Mucosa of rectum (tissue), 2 donors: ENCODE measurements around the gene BACE2.

Source experiments
- H3K27ac ChIP-seq, 2 donors: one replicate each; pipeline ENCODE4 v1.7.0; 2013; ENCODE audit warnings: inconsistent platforms in 2 of 2, low read depth in 2 of 2, low read length in 2 of 2
- H3K27me3 ChIP-seq, 2 donors: one replicate each; pipeline ENCODE4 v1.7.0; 2013; ENCODE audit warnings: low read length in 2 of 2; ENCODE audit not compliant: control insufficient read depth in 2 of 2, insufficient read depth in 2 of 2
- H3K36me3 ChIP-seq, 2 donors: one replicate each; pipeline ENCODE4 v1.7.0; 2013; ENCODE audit warnings: low read length in 2 of 2; ENCODE audit not compliant: control insufficient read depth in 2 of 2, insufficient read depth in 2 of 2
- H3K4me1 ChIP-seq, 2 donors: one replicate each; pipeline ENCODE4 v1.7.0; 2013; ENCODE audit warnings: low read length in 2 of 2, mild to moderate bottlenecking in 1 of 2; ENCODE audit not compliant: control insufficient read depth in 2 of 2, insufficient read depth in 2 of 2
- H3K4me3 ChIP-seq, 2 donors: one replicate each; pipeline ENCODE4 v1.7.0; 2013; ENCODE audit warnings: low read length in 2 of 2
- H3K9ac ChIP-seq, 2 donors: one replicate each; pipeline ENCODE4 v1.7.0; 2013; ENCODE audit warnings: low read length in 2 of 2, low read depth in 1 of 2, mild to moderate bottlenecking in 1 of 2
- H3K9me3 ChIP-seq, 2 donors: one replicate each; pipeline ENCODE4 v1.7.0; 2013; ENCODE audit warnings: low read length in 2 of 2; ENCODE audit not compliant: control insufficient read depth in 2 of 2
- donor health status: healthy.
- donor health status: Normal muscosa, but diverticular disease.

Gene BACE2

GRCh38 chr21:41222247-41223068, 54.5 kb downstream of the BACE2 start:
- Histone ChIP-seq H3K36me3 (no peaks in the 10 kb centered on the region), H3K27me3 (no peaks in the 10 kb centered on the region), H3K9ac (no peak overlapping the region), H3K27ac (no peak overlapping the region), H3K4me3 (no peak overlapping the region), H3K4me1 (peaks cover 7% of the 10 kb centered on the region in 2 donors), H3K9me3 (no peaks in the 10 kb centered on the region)

- Histone ChIP-seq H3K27me3 (no peaks in the 10 kb centered on the region), H3K9ac (no peak overlapping the region), H3K36me3 (peaks cover 2 to 3% of the 10 kb centered on the region in 2 donors)
These were observed 58.9 kb downstream of the BACE2 start for GRCh38 chr21:41226853-41227252.

GRCh38 chr21:41227357-41228005, 59.5 kb downstream of the BACE2 start:
- Histone ChIP-seq H3K27me3 (no peaks in the 10 kb centered on the region), H3K9ac (no peak overlapping the region), H3K4me3 (no peak overlapping the region), H3K27ac (peak overlapping the region; percentile 26 to 38), H3K4me1 (peaks cover 6 to 14% of the 10 kb centered on the region in 2 donors), H3K36me3 (peaks cover 2 to 3% of the 10 kb centered on the region in 2 donors), H3K9me3 (no peaks in the 10 kb centered on the region)

More at GRCh38 chr21:41226853-41227252, 58.9 kb downstream of the BACE2 start:
- peaks cover 6 to 14% of the 10 kb centered on the region in 2 donors for H3K4me1 ChIP-seq
- no peak overlapping the region for H3K27ac ChIP-seq
- H3K4me3 ChIP-seq: no peak overlapping the region
- no peaks in the 10 kb centered on the region for H3K9me3 ChIP-seq

- H3K27me3 ChIP-seq: no peaks in the 10 kb centered on the region
- peak overlapping the region; percentile 26 to 38 for H3K27ac ChIP-seq
- H3K9me3 ChIP-seq: no peaks in the 10 kb centered on the region
- no peak overlapping the region for H3K9ac ChIP-seq
- H3K4me1 ChIP-seq: peaks cover 6 to 14% of the 10 kb centered on the region in 2 donors
- H3K4me3 ChIP-seq: no peak overlapping the region
- peaks cover 2 to 3% of the 10 kb centered on the region in 2 donors for H3K36me3 ChIP-seq
These were observed 60.0 kb downstream of the BACE2 start for GRCh38 chr21:41228006-41228370.

GRCh38 chr21:41228492-41228891, 60.5 kb downstream of the BACE2 start:
- Histone ChIP-seq H3K9ac (no peak overlapping the region), H3K9me3 (no peaks in the 10 kb centered on the region), H3K4me1 (peaks cover 6 to 14% of the 10 kb centered on the region in 2 donors), H3K4me3 (no peak overlapping the region), H3K36me3 (peaks cover 2 to 3% of the 10 kb centered on the region in 2 donors), H3K27me3 (no peaks in the 10 kb centered on the region), H3K27ac (no peak overlapping the region)

- H3K4me1 ChIP-seq: peaks cover 6 to 14% of the 10 kb centered on the region in 2 donors
- no peak overlapping the region for H3K4me3 ChIP-seq
- H3K36me3 ChIP-seq: peaks cover 2 to 3% of the 10 kb centered on the region in 2 donors
- no peak overlapping the region for H3K9ac ChIP-seq
- no peaks in the 10 kb centered on the region for H3K9me3 ChIP-seq
- H3K27me3 ChIP-seq: no peaks in the 10 kb centered on the region
- no peak overlapping the region for H3K27ac ChIP-seq
These were observed 61.0 kb downstream of the BACE2 start for GRCh38 chr21:41228958-41229357.

GRCh38 chr21:41229509-41230248, 61.7 kb downstream of the BACE2 start:
- Histone ChIP-seq H3K36me3 (peaks cover 2 to 3% of the 10 kb centered on the region in 2 donors), H3K4me3 (no peak overlapping the region), H3K4me1 (peaks cover 6 to 14% of the 10 kb centered on the region in 2 donors), H3K27ac (no peak overlapping the region), H3K9me3 (no peaks in the 10 kb centered on the region), H3K9ac (no peak overlapping the region), H3K27me3 (no peaks in the 10 kb centered on the region)

GRCh38 chr21:41230497-41230896, 62.5 kb downstream of the BACE2 start:
- Histone ChIP-seq H3K4me3 (no peak overlapping the region), H3K9me3 (no peaks in the 10 kb centered on the region), H3K4me1 (peaks cover 6 to 14% of the 10 kb centered on the region in 2 donors), H3K9ac (no peak overlapping the region), H3K27me3 (no peaks in the 10 kb centered on the region), H3K27ac (no peak overlapping the region), H3K36me3 (peaks cover 2 to 3% of the 10 kb centered on the region in 2 donors)

- H3K27me3 ChIP-seq: no peaks in the 10 kb centered on the region
- no peak overlapping the region for H3K4me3 ChIP-seq
- H3K4me1 ChIP-seq: peaks cover 6 to 14% of the 10 kb centered on the region in 2 donors
- peaks cover 2 to 3% of the 10 kb centered on the region in 2 donors for H3K36me3 ChIP-seq
- no peaks in the 10 kb centered on the region for H3K9me3 ChIP-seq
- H3K9ac ChIP-seq: no peak overlapping the region
- no peak overlapping the region for H3K27ac ChIP-seq
These were observed 63.1 kb downstream of the BACE2 start for GRCh38 chr21:41231060-41231459.

- Histone ChIP-seq H3K4me1 (peaks cover 6 to 12% of the 10 kb centered on the region in 2 donors), H3K9me3 (no peaks in the 10 kb centered on the region), H3K27ac (no peak overlapping the region), H3K36me3 (peaks cover 2 to 5% of the 10 kb centered on the region in 2 donors), H3K4me3 (no peak overlapping the region), H3K27me3 (no peaks in the 10 kb centered on the region), H3K9ac (no peak overlapping the region)
These were observed 64.1 kb downstream of the BACE2 start for GRCh38 chr21:41232013-41232412.
